Measurements from ENCODE around the gene DESI2.

DNA sequence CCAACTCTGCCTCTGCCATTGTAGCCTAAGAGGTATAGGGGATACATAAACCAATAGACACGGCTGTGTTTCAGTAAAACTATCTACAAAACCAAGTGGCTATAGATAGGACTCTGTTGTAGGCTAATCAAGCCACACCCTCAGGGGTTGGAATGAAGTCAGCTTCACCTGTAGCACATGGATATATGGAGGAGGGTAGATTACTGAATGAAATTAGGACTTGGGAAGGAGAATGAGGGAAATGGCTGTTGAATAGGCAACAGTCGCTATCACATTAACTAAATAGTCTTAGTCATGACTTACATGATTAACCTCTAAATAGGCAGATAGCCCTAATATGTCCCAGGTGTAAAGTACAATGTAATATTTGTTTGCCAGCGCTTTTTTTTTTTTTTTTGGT is 49.7 kb downstream of the DESI2 start:
- TF ChIP-seq POLR2A (IDR thresholded peaks at IDR 0.05) (no peak), POLR2AphosphoS5 (IDR thresholded peaks at IDR 0.05) (no peak)
- TF ChIP-seq, protein P1, sequence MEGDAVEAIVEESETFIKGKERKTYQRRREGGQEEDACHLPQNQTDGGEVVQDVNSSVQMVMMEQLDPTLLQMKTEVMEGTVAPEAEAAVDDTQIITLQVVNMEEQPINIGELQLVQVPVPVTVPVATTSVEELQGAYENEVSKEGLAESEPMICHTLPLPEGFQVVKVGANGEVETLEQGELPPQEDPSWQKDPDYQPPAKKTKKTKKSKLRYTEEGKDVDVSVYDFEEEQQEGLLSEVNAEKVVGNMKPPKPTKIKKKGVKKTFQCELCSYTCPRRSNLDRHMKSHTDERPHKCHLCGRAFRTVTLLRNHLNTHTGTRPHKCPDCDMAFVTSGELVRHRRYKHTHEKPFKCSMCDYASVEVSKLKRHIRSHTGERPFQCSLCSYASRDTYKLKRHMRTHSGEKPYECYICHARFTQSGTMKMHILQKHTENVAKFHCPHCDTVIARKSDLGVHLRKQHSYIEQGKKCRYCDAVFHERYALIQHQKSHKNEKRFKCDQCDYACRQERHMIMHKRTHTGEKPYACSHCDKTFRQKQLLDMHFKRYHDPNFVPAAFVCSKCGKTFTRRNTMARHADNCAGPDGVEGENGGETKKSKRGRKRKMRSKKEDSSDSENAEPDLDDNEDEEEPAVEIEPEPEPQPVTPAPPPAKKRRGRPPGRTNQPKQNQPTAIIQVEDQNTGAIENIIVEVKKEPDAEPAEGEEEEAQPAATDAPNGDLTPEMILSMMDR (IDR thresholded peaks at IDR 0.05) = no peak

Data from sigmoid colon (tissue), 4 donors.